SK-N-SH treated with all-trans-retinoic acid at 6 μM for 48 hours (cell line): Measurements from ENCODE around the gene CNTN4.

Experiments used
- CREB5 ChIP-seq: fragments of 250-450 bp; sonication (Bioruptor Pico); IDR thresholded peaks from 2 replicates; pipeline ENCODE4 v1.5.1; 2020; ENCODE audit warnings: low read depth, mild to moderate bottlenecking, moderate library complexity
- CSRNP3 ChIP-seq: fragments of 250-450 bp; sonication (Bioruptor Pico); IDR thresholded peaks from 2 replicates; pipeline ENCODE4 v1.5.1; 2021; ENCODE audit warnings: mild to moderate bottlenecking, moderate library complexity
- PPARA ChIP-seq: fragments of 250-450 bp; sonication (Bioruptor Pico); IDR thresholded peaks from 2 replicates; pipeline ENCODE4 v1.5.0; 2020; ENCODE audit warnings: mild to moderate bottlenecking, borderline replicate concordance
- SNAI2 ChIP-seq: fragments of 250-450 bp; sonication (Bioruptor Pico); IDR thresholded peaks from 2 replicates; pipeline ENCODE4 v1.5.0; 2020; ENCODE audit warnings: mild to moderate bottlenecking, moderate library complexity
- TCF4 ChIP-seq: fragments of 250-450 bp; sonication (Bioruptor Pico); IDR thresholded peaks from 2 replicates; pipeline ENCODE4 v1.8.0; 2021; ENCODE audit warnings: mild to moderate bottlenecking, moderate library complexity, borderline replicate concordance
- TOX ChIP-seq: fragments of 250-450 bp; sonication (Bioruptor Pico); IDR thresholded peaks from 2 replicates; pipeline ENCODE4 v1.8.0; 2021; ENCODE audit warnings: mild to moderate bottlenecking, moderate library complexity, borderline replicate concordance
- ZFP3 ChIP-seq: fragments of 250-450 bp; sonication (Bioruptor Pico); IDR thresholded peaks from 2 replicates; pipeline ENCODE4 v1.5.0; 2020; ENCODE audit warnings: mild to moderate bottlenecking, moderate library complexity
- ZNF70 ChIP-seq: fragments of 450-650 bp; formaldehyde crosslinking; IDR thresholded peaks from 2 replicates; pipeline ENCODE4 v1.5.0; 2020; ENCODE audit warnings: mild to moderate bottlenecking, moderate library complexity
- ZNF8 ChIP-seq: fragments of 450-650 bp; formaldehyde crosslinking; IDR thresholded peaks from 2 replicates; pipeline ENCODE4 v1.5.0; 2020; ENCODE audit warnings: mild to moderate bottlenecking, moderate library complexity

DNA sequence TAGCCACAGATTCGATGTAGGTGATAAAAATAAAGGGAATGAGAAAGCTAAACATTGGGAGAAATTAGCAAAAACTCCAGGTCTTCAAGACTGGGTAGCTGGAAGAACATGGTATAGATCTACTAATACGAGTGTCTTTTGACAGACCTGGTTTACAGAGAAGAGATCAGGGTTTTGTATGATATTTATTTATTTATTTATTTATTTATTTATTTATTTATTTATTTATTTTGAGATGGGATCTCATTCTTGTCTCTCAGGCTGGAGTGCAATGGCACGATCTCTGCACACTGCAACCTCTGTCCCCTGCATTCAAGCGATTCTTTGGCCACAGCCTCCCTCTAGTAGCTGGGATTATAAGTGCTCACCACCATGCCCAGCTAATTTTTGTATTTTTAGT is 448.4 kb downstream of the CNTN4 start:
- TF ChIP-seq ZFP3 (CRISPR knock-in tag), result no peak
- no peak for TF ChIP-seq TCF4
- no peak for TF ChIP-seq ZNF70 (CRISPR knock-in tag)
- no peak for TF ChIP-seq PPARA (CRISPR knock-in tag)
- TF ChIP-seq ZNF8 (CRISPR knock-in tag), result no peak
- no peak for TF ChIP-seq CREB5 (CRISPR knock-in tag)
- TF ChIP-seq SNAI2, result no peak
- no peak for TF ChIP-seq TOX
- no peak for TF ChIP-seq CSRNP3
